Stimulated activated effector memory CD8-positive, alpha-beta T cell treated with anti-CD3 and anti-CD28 coated beads, Interleukin-12 subunit alpha, Interleukin-12 subunit beta, amount 100 ng/mL, for 72 hours (primary cell): Measurements from ENCODE around the gene PTPMT1.
"Not testable (repeated sequence)": the region's sequence is repeated elsewhere in the genome, so short reads cannot be mapped to it uniquely, and the experiment has no call there.

Experiments used
- ATAC-seq: fragments of 150-1000 bp; cut with Tn5 transposase; 2 replicates; pipeline ENCODE4 v1.10.0; 2021
- DNase-seq, 2 donors: peaks; one replicate each; pipeline ENCODE4 v3.0.0; 2021 to 2022; ENCODE audit warnings: low spot score in 2 of 2
- H3K27ac Mint-ChIP-seq: one replicate; pipeline ENCODE4 v1.8.0; 2022; ENCODE audit warnings: mild to moderate bottlenecking, mixed read lengths
- H3K36me3 Mint-ChIP-seq: one replicate; pipeline ENCODE4 v1.8.0; 2022; ENCODE audit warnings: mild to moderate bottlenecking, mixed read lengths
- H3K4me1 Mint-ChIP-seq: one replicate; pipeline ENCODE4 v1.8.0; 2022; ENCODE audit warnings: mixed read lengths
- H3K4me3 Mint-ChIP-seq: one replicate; pipeline ENCODE4 v1.8.0; 2022; ENCODE audit warnings: mild to moderate bottlenecking, mixed read lengths
- H3K9me3 Mint-ChIP-seq: one replicate; pipeline ENCODE4 v1.8.0; 2022; ENCODE audit warnings: mixed read lengths

PTPMT1 gene, protein sequence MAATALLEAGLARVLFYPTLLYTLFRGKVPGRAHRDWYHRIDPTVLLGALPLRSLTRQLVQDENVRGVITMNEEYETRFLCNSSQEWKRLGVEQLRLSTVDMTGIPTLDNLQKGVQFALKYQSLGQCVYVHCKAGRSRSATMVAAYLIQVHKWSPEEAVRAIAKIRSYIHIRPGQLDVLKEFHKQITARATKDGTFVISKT

DNA sequence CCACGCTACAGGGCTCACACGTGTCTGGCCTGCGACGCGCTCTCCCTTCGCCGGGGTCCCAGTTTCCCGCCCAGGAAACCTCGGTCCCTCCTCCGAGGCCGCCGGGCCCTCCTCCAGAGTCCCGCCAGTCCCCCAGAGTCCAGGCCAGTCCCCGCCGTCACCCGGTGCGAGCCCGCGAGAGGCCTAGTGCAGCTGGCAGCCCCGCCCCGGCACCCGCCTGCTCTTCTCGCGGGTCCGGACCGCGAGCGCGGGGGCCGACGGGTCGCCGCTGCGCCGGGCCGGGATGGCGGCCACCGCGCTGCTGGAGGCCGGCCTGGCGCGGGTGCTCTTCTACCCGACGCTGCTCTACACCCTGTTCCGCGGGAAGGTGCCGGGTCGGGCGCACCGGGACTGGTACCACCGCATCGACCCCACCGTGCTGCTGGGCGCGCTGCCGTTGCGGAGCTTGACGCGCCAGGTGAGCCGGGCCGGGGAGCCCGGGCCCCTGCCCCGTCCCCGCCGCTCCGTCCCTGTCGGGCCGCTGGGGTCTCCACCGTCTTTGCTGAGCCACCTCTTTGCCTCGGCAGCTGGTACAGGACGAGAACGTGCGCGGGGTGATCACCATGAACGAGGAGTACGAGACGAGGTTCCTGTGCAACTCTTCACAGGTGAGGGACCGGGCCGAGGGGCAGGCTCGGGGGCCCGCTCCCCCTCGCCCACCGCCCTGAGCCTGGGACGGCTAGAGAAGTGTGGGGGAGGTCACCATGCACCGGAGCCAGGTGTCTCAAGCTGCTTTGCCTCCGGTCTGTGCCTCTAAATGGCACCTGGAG, at the start of gene PTPMT1:
PTPMT1 (plus strand) TSS at position 260 of the 809 bp plus-strand sequence; CDS start at position 284, 24 bp downstream.
- Mint-ChIP-seq H3K9me3 (no peaks in the 10 kb centered on the region), H3K27ac (peak within 1 kb of the TSS; percentile 92), H3K4me1 (peaks cover 7% of the 10 kb centered on the region), H3K4me3 (peak within 1 kb of the TSS; percentile 78), H3K36me3 (peaks cover 18% of the 10 kb centered on the region)
- ATAC-seq (peak; percentile 96), DNase-seq (peak; percentile 61 to 84)

GRCh38 chr11:47516155-47516554, 49.2 kb upstream of the PTPMT1 start:
- ATAC-seq = no peak
- DNase-seq = no peak
- Mint-ChIP-seq H3K27ac (peak overlapping the region; percentile 79), H3K9me3 (no peaks in the 10 kb centered on the region), H3K36me3 (peaks cover 42% of the 10 kb centered on the region), H3K4me3 (no peak overlapping the region), H3K4me1 (peaks cover 58% of the 10 kb centered on the region)

DNA sequence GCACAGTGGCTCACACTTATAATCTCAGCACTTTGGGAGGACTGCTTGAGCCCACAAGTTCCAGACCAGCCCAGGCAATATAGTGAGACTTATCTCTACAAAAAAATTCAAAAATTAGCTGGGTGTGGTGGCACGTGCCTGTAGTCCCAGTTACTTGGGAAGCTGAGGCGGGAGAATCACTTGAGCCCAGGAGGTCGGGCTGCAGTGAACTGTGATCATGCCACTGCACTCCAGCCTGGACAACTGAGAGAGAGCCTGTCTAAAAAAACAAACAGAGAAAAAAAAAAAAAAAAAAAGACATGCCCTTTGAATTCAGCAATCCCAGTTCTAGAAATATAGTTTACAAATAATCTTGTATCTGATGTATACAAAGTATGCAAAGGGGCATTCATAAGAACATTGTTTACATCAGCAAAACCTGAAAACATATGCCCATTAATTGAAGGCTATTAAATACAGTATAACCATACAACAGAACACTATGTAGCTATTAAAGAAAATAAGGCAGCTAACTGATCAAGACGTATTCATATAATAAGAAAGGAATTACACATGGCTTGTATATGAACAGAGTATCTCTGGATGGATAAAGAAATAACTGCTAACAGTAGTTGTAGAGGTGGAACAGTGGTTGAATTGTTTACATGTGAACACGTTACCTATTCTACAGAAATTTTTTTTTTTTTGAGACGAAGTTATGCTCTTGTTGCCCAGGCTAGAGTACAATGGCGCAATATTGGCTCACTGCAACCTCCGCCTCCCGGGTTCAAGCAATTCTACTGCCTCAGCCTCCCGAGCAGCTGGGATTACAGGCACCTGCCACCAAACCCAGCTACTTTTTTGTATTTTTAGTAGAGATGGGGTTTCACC, 48.2 kb upstream of the PTPMT1 start:
- ATAC-seq (no peak), DNase-seq (no peak)
- H3K36me3 Mint-ChIP-seq = peaks cover 42% of the 10 kb centered on the region
- no peak overlapping the region for H3K27ac Mint-ChIP-seq
- H3K4me1 Mint-ChIP-seq = peaks cover 56% of the 10 kb centered on the region
- no peak overlapping the region for H3K4me3 Mint-ChIP-seq
- no peaks in the 10 kb centered on the region for H3K9me3 Mint-ChIP-seq

GRCh38 chr11:47518212-47518964, 47.0 kb upstream of the PTPMT1 start:
- DNase-seq (no peak), ATAC-seq (no peak)
- peaks cover 64% of the 10 kb centered on the region for H3K4me1 Mint-ChIP-seq
- peaks cover 41% of the 10 kb centered on the region for H3K36me3 Mint-ChIP-seq
- no peaks in the 10 kb centered on the region for H3K9me3 Mint-ChIP-seq
- H3K4me3 Mint-ChIP-seq = no peak overlapping the region
- peak overlapping the region; percentile 36 for H3K27ac Mint-ChIP-seq

DNA sequence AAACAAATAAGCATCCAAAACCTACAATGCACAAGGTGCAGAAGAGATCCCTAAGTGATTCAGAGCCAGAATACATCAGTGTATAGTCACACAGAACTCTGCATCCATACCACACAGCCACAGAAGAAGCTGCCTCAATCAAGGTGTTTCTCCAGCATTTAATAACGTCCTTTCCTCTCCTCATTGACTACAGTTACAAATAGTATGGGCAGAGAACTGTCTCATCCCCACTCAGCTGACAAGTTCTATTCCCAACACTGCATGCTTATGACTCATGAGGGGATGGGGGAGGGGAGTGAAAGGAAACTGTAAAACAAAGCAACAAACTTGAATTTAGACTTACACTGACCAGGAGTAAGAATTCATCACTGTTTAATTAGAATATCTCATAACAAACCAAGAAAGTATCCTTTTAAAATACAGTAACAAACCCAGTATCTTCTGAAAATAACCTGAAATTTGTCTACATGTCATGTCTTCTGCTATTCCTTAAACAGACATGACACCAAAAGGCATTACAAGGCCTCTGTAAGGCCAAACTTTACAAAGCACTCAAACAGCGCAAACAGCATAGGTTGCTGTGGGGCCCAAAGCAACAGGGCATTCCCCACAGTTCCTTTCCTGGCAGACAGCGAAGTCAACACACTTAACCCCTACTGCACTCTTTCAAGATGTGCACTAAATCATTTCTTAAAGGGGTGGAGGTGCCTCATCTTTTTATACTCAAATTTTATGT, 41.7 kb upstream of the PTPMT1 start:
- Mint-ChIP-seq H3K4me1 (peaks cover 52% of the 10 kb centered on the region), H3K36me3 (peaks cover 28% of the 10 kb centered on the region), H3K9me3 (no peaks in the 10 kb centered on the region), H3K4me3 (peak overlapping the region; percentile 53), H3K27ac (peak overlapping the region; percentile 85)
- ATAC-seq (peak; percentile 83), DNase-seq (no peak)

DNA sequence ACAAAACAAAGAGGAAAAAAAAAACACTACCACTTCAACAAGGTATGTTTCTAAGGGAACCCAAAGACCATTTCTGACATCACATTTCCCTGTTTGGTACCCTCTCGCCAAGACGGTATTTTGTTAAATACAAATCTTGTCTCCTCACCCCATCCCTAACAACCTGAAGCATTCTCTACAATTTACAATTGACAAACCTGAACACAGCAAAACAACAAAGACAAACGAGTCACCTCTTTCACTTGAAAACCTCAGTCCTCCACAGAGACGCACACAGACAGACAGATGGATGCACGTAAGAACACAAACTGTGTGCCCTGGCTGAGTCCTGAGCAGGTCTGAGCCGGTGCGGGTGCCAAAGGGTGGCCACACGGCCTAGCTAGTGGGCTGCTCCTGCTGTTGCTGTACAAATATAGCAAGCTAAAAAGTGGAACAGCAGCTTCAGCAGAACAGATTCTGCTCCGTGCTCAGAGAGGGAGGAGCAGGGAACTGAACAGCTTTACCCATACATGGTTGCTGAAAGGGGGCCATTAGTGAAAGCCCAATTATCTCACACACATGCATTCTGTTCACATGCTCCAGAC, 41.0 kb upstream of the PTPMT1 start:
- H3K36me3 Mint-ChIP-seq = peaks cover 22% of the 10 kb centered on the region

DNA sequence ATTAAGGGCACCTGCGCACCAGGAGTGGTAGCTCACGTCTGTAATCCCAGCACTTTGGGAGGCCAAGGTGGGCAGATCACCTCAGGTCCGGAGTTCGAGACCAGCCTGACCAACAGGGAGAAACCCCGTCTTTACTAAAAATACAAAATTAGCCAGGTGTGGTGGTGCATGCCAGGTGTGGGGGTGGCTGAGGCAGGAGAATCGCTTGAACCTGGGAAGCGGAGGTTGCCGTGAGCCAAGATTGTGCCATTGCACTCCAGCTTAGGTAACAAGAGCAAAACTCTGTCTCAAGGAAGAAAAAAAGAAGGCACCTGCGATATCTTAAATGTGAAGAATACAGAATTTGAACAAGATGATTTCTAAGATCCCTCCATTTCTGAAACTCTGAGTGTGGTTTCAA, 39.4 kb upstream of the PTPMT1 start:
- Mint-ChIP-seq H3K4me1 (peaks cover 54% of the 10 kb centered on the region), H3K36me3 (peaks cover 16% of the 10 kb centered on the region), H3K27ac (peak overlapping the region; percentile 46)
- not testable (repeated sequence) for DNase-seq, ATAC-seq, H3K9me3 Mint-ChIP-seq, H3K4me3 Mint-ChIP-seq

More for the DNA sequence above, 41.0 kb upstream of the PTPMT1 start:
- ATAC-seq = peak; percentile 69
- Mint-ChIP-seq H3K4me3 (peak overlapping the region; percentile 53), H3K4me1 (peaks cover 50% of the 10 kb centered on the region), H3K27ac (peak overlapping the region; percentile 85), H3K9me3 (no peaks in the 10 kb centered on the region)
- DNase-seq = no peak

- H3K27ac Mint-ChIP-seq = peak overlapping the region; percentile 52
- no peak overlapping the region for H3K4me3 Mint-ChIP-seq
- no peaks in the 10 kb centered on the region for H3K9me3 Mint-ChIP-seq
- no peak for DNase-seq
- ATAC-seq = no peak
- H3K36me3 Mint-ChIP-seq = peaks cover 16% of the 10 kb centered on the region
- H3K4me1 Mint-ChIP-seq = peaks cover 50% of the 10 kb centered on the region
These were observed 38.2 kb upstream of the PTPMT1 start for GRCh38 chr11:47527186-47527585.

DNA sequence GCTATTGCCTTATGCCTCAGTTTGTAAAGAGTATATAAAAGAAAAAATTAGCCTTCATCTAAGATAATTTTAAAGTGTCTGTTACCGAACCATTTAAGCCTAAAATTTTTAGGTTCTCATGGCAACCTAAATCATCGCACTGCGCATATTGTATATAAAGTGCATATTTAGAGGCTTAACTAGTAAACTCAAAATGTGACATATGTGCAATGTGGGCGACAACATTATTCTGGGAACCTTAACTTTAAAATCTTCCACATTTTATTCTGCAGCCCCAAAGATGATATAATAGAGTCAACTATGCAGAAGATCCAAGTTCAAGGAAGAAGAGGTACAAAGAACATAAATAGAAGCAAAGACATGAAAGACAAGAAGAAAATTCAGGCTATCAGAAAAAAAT, 35.4 kb upstream of the PTPMT1 start:
- ATAC-seq (no peak), DNase-seq (no peak)
- H3K27ac Mint-ChIP-seq = peak overlapping the region; percentile 85
- H3K36me3 Mint-ChIP-seq = peaks cover 39% of the 10 kb centered on the region
- H3K4me1 Mint-ChIP-seq = peaks cover 37% of the 10 kb centered on the region
- no peak overlapping the region for H3K4me3 Mint-ChIP-seq
- no peaks in the 10 kb centered on the region for H3K9me3 Mint-ChIP-seq

DNA sequence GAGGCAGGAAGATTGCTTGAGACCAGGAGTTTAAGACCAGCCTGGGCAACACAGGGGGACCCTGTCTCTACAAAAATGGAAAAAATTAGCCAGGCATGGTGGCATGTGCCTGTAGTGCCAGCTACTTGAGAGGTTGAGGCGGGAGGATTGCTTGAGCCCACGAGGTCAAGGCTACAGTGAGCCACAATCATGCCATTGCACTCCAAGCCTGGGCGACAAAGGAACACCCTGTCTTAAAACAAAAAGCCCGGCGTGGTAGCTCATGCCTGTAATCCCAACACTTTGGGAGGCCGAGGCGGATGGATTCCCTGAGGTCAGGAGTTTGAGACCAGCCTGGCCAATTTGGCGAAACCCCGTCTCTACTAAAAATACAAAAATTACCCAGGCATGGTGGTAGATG, 34.7 kb upstream of the PTPMT1 start:
- not testable (repeated sequence) for H3K4me3 Mint-ChIP-seq, ATAC-seq, DNase-seq, H3K9me3 Mint-ChIP-seq
- Mint-ChIP-seq H3K27ac (peak overlapping the region; percentile 85), H3K4me1 (peaks cover 34% of the 10 kb centered on the region), H3K36me3 (peaks cover 42% of the 10 kb centered on the region)

DNA sequence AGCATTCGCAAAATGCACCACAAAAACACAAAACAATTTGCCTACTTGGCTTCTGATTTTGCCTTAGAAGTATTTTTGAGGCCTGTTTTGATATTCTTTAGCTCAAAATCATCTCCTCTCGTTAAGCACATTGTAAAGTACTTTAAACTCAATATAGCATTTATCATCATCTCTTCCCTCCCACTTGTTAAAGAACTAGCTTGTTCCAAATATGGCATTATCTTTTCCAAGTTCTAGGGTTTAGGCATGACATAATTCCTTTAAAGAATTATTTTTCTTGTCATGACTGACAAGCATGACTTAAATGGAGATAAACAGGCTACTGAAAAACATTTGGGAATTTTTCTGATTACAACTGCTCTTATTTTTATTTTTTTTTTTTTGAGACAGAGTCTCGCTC, 33.7 kb upstream of the PTPMT1 start:
- H3K9me3 Mint-ChIP-seq = no peaks in the 10 kb centered on the region
- ATAC-seq = no peak
- no peak for DNase-seq
- peaks cover 45% of the 10 kb centered on the region for H3K36me3 Mint-ChIP-seq
- H3K4me3 Mint-ChIP-seq = no peak overlapping the region
- no peak overlapping the region for H3K27ac Mint-ChIP-seq
- peaks cover 26% of the 10 kb centered on the region for H3K4me1 Mint-ChIP-seq

DNA sequence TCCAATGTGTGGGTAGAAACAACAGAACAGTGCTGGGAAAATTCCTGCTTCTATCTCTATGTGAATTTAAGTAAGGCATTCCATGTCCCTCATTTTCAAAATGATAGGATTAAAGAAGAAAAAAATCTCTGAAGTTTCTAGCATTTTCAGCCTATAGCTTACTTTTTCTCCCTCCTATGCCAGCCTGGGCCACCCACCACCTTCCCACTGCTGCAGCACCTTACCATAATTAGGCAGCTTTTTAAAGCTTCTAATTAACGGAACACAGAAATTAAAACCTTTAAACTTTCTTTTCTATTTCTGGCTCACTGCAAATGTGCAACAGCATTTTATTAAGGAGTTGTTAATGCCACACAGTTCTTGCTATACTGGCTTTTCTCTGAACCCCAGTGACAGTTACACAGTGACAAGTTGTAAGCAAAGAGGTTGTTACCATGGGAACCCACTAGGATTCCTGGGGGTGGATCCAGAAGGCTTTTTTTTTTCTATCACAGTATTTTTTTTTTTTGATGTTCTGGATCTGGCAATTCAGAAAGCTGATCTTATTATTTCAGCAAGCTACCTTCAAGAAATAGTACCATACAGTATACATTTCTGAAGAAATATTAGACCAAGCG, 32.7 kb upstream of the PTPMT1 start:
- Mint-ChIP-seq H3K9me3 (no peaks in the 10 kb centered on the region), H3K4me1 (peaks cover 31% of the 10 kb centered on the region), H3K27ac (no peak overlapping the region), H3K36me3 (peaks cover 45% of the 10 kb centered on the region), H3K4me3 (no peak overlapping the region)
- ATAC-seq (no peak), DNase-seq (no peak)

DNA sequence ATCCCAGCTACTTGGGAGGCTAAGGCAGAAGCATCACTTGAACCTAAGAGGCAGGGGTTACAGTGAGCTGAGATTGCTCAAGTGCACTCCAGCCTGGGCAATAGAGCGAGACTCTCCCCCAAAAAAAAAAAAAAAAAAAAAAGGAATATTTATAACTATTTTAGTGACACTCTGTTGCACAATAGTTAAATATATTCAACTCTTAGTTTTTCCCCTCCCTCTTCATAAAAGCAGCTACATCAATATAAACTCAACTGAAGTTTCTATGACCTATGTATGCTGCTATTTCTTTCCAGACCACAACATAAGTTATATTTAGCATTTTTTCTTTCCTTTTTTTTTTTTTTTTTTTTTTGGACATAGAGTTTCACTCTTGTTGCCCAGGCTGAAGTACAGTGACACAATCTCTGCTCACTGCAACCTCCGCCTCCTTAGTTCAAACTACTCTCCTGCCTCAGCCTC, 31.7 kb upstream of the PTPMT1 start:
- ATAC-seq (no peak), DNase-seq (no peak)
- Mint-ChIP-seq H3K4me3 (no peak overlapping the region), H3K36me3 (peaks cover 47% of the 10 kb centered on the region), H3K9me3 (no peaks in the 10 kb centered on the region), H3K27ac (no peak overlapping the region), H3K4me1 (peaks cover 37% of the 10 kb centered on the region)
